MCF 10A (cell line): ENCODE results near the gene PDZRN4. TPM values are rescaled to one million over a fixed set of nuclear protein-coding genes. Genes with fewer than 3 reads are reported as not detected.

Experiments
- BruUV-seq: library from RNA; stranded (reverse); fragments of 400-500 nt; replicated peaks from 2 replicates; lab custom pipeline; 2021; lab: Mats Ljungman, UMichigan
- CTCF ChIA-PET: fragments of 300-600 bp; sonication (Branson Sonifier 250); formaldehyde crosslinking; extraction: SDS; loops from one replicate; lab custom pipeline; 2021; ENCODE audit warnings: antibody characterized with exemption, inconsistent platforms; lab: Yijun Ruan, JAX
- POLR2A ChIA-PET: fragments of 300-600, 350-650 bp; sonication (Branson Sonifier 250); formaldehyde crosslinking; extraction: SDS; loops from one replicate; lab custom pipeline; 2020; ENCODE audit warnings: antibody characterized with exemption, inconsistent platforms; lab: Yijun Ruan, JAX
- DNase-seq: peaks from one replicate; pipeline ENCODE4 v3.0.0-alpha.2; 2018; ENCODE audit not compliant: unreplicated experiment
- H3K27ac Mint-ChIP-seq: one replicate; pipeline ENCODE4 v1.8.0; 2022; ENCODE audit warnings: mild to moderate bottlenecking, low read depth, mixed read lengths; ENCODE audit not compliant: unreplicated experiment
- H3K27me3 Mint-ChIP-seq: one replicate; pipeline ENCODE4 v1.8.0; 2022; ENCODE audit warnings: mixed read lengths; ENCODE audit not compliant: insufficient read depth, unreplicated experiment
- H3K36me3 Mint-ChIP-seq: one replicate; pipeline ENCODE4 v1.8.0; 2022; ENCODE audit warnings: mild to moderate bottlenecking, moderate library complexity, mixed read lengths; ENCODE audit not compliant: insufficient read depth, unreplicated experiment
- H3K4me1 Mint-ChIP-seq: one replicate; pipeline ENCODE4 v1.8.0; 2022; ENCODE audit warnings: mixed read lengths; ENCODE audit not compliant: insufficient read depth, unreplicated experiment
- H3K4me3 Mint-ChIP-seq: one replicate; pipeline ENCODE4 v1.8.0; 2022; ENCODE audit warnings: mild to moderate bottlenecking, moderate library complexity, mixed read lengths; ENCODE audit not compliant: unreplicated experiment
- H3K9me3 Mint-ChIP-seq: one replicate; pipeline ENCODE4 v1.8.0; 2022; ENCODE audit warnings: mixed read lengths; ENCODE audit not compliant: unreplicated experiment
- intact Hi-C: fragments of 100-400 bp; cut with micrococcal nuclease; formaldehyde crosslinking; loops from 2 replicates; pipeline ENCODE4 v1.14.1; 2022
- total RNA-seq: library from RNA; stranded (reverse); gene quantifications from 2 replicates; pipeline ENCODE4 v1.2.3, GENCODE V29; 2022
- TF ChIP-seq, protein P1 (sequence below): fragments of 200-600 bp; IDR thresholded peaks from one replicate; pipeline ENCODE4 v1.8.0; 2022; ENCODE audit warnings: antibody characterized with exemption, mild to moderate bottlenecking; ENCODE audit not compliant: unreplicated experiment

Gene PDZRN4
- total RNA-seq, 1 experiment from 2014 or later = not detected

DNA sequence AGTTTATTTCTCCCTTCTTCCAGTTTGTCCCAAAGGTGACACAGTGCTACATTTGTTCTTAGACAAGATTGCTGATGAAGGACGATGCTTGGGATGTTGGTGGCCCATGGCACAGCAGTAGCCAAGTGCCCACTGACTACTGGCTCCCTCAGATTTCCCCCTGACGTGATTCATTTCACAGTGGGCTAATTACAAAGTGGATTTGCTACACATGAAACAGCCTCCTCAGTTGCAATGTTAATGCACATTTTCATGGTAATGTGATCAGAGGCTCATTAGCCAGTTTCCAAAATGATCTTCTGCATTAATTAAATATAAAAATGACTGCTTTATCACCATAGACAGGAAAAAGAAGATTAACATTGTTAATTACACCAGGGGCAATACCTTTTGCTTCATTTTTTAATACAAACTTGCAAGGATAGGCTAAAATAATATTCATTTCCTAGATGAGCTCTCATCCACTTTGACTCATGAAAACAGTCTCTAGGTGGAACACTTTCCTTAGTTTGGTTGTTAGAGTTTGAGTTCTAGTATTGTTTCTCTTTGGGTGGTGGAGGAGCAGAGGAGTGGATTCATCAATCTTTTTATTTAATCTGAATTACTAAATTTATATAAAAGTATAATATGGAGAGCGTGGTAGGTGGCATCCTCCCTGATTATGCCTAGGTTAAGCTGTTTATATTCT lies 250.9 kb downstream of the PDZRN4 start:
- no peak overlapping the region for H3K4me3 Mint-ChIP-seq
- POLR2A ChIA-PET = no interaction called here
- H3K9me3 Mint-ChIP-seq = no peaks in the 10 kb centered on the region
- H3K27me3 Mint-ChIP-seq = peaks cover 38% of the 10 kb centered on the region
- no TSS peak for BruUV-seq
- H3K27ac Mint-ChIP-seq = no peak overlapping the region
- intact Hi-C loops = no loop called here
- CTCF ChIA-PET = interaction anchor here (0.6 to 2.0 kb wide), 4 partner anchors 585 to 1859 kb away, joined by 3 to 4 read pairs (median 4); no protein-coding TSS in a partner anchor
- no peaks in the 10 kb centered on the region for H3K4me1 Mint-ChIP-seq
- TF ChIP-seq, protein P1, sequence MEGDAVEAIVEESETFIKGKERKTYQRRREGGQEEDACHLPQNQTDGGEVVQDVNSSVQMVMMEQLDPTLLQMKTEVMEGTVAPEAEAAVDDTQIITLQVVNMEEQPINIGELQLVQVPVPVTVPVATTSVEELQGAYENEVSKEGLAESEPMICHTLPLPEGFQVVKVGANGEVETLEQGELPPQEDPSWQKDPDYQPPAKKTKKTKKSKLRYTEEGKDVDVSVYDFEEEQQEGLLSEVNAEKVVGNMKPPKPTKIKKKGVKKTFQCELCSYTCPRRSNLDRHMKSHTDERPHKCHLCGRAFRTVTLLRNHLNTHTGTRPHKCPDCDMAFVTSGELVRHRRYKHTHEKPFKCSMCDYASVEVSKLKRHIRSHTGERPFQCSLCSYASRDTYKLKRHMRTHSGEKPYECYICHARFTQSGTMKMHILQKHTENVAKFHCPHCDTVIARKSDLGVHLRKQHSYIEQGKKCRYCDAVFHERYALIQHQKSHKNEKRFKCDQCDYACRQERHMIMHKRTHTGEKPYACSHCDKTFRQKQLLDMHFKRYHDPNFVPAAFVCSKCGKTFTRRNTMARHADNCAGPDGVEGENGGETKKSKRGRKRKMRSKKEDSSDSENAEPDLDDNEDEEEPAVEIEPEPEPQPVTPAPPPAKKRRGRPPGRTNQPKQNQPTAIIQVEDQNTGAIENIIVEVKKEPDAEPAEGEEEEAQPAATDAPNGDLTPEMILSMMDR = no peak
- no peak for DNase-seq
- no peaks in the 10 kb centered on the region for H3K36me3 Mint-ChIP-seq

DNA sequence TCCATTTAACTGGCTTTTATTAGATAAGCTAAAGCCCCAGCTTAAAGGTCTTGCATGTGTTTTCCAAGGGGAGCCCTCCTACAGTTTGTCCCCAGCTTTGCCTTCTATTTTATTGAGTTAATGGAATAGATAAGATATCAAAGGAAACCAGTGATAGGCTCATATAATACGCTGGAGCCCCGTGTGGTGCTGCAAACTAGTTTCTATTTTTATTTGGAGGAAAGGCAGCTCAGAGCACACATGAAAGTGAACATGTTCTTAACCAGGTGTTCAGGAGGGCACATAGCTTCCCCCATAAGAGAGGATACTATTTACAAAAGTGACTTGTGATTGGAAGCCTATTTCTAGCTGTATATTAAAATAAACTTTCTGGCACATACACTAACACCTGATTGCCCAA lies 251.7 kb downstream of the PDZRN4 start:
- peaks cover 30% of the 10 kb centered on the region for H3K27me3 Mint-ChIP-seq
- CTCF ChIA-PET = interaction anchor here (0.6 to 2.0 kb wide), 4 partner anchors 584 to 1971 kb away, joined by 3 to 4 read pairs (median 4); no protein-coding TSS in a partner anchor
- no peaks in the 10 kb centered on the region for H3K9me3 Mint-ChIP-seq
- no peak for DNase-seq
- H3K27ac Mint-ChIP-seq = no peak overlapping the region
- no TSS peak for BruUV-seq
- no peak overlapping the region for H3K4me3 Mint-ChIP-seq
- POLR2A ChIA-PET = no interaction called here
- H3K36me3 Mint-ChIP-seq = no peaks in the 10 kb centered on the region
- TF ChIP-seq, protein P1 = no peak
- H3K4me1 Mint-ChIP-seq = no peaks in the 10 kb centered on the region
- intact Hi-C loops = no loop called here

DNA sequence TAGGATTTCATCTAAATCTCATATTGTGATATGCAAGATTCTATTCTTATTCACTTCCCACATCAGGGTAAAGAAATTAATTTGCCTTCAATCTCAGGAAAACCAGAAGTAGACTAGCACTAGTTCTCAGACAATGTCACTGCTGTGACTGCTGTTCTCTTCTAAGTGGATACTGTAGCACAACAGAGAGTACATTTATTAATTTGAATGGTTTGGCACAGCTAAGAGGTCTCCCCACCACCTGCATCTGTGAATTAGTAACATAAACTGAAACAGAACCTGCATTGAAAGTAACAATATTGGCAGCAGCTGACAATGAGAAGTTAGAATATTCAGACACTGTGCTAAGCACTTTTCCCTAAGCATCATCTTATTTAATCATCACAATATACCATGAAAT lies 253.1 kb downstream of the PDZRN4 start:
- no TSS peak for BruUV-seq
- TF ChIP-seq, protein P1 = no peak
- ChIA-PET CTCF (no interaction called here), POLR2A (no interaction called here)
- Mint-ChIP-seq H3K36me3 (no peaks in the 10 kb centered on the region), H3K4me1 (no peaks in the 10 kb centered on the region), H3K9me3 (no peaks in the 10 kb centered on the region), H3K4me3 (no peak overlapping the region), H3K27me3 (peaks cover 24% of the 10 kb centered on the region), H3K27ac (no peak overlapping the region)
- no peak for DNase-seq
- intact Hi-C loops = no loop called here

DNA sequence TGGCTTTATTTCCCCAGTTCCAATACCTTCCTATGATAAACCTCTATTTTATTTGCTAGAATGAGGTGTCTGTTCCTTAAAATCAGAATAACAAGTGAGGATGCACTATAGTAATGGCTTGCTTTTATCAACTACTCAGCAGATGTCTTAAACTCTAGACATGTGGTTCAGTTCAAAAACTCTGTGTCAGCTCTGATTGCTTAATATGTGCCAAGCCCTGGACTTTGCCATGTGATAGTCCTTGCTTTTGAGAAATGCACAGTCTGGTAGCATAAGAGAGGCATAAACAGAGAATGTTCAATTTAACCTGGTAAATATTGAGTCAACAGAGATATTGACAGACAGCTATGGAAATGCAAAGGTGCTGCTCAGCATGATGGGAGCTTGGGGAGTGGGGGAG lies 254.8 kb downstream of the PDZRN4 start:
- intact Hi-C loops = no loop called here
- no peak for DNase-seq
- POLR2A ChIA-PET = no interaction called here
- CTCF ChIA-PET = no interaction called here
- Mint-ChIP-seq H3K4me3 (no peak overlapping the region), H3K9me3 (no peaks in the 10 kb centered on the region), H3K4me1 (no peaks in the 10 kb centered on the region), H3K36me3 (no peaks in the 10 kb centered on the region), H3K27ac (no peak overlapping the region), H3K27me3 (peaks cover 20% of the 10 kb centered on the region)
- TF ChIP-seq, protein P1 = no peak
- BruUV-seq = no TSS peak
